HG02798 (cell line): ENCODE data around the gene TBCD.

ENCODE experiments used
- ATAC-seq: cut with Tn5 transposase; IDR thresholded peaks from one replicate; pipeline ENCODE4 v1.9.1; 2021; ENCODE audit warnings: mild to moderate bottlenecking; ENCODE audit not compliant: unreplicated experiment, poor library complexity

Gene TBCD

GRCh38 chr17:82876602-82877379 lies 124.9 kb downstream of the TBCD start:
- no peak for ATAC-seq

- no peak for ATAC-seq
These were observed 126.7 kb downstream of the TBCD start for GRCh38 chr17:82878527-82878926.

- ATAC-seq = no peak
These were observed 127.4 kb downstream of the TBCD start for GRCh38 chr17:82879241-82879640.

DNA sequence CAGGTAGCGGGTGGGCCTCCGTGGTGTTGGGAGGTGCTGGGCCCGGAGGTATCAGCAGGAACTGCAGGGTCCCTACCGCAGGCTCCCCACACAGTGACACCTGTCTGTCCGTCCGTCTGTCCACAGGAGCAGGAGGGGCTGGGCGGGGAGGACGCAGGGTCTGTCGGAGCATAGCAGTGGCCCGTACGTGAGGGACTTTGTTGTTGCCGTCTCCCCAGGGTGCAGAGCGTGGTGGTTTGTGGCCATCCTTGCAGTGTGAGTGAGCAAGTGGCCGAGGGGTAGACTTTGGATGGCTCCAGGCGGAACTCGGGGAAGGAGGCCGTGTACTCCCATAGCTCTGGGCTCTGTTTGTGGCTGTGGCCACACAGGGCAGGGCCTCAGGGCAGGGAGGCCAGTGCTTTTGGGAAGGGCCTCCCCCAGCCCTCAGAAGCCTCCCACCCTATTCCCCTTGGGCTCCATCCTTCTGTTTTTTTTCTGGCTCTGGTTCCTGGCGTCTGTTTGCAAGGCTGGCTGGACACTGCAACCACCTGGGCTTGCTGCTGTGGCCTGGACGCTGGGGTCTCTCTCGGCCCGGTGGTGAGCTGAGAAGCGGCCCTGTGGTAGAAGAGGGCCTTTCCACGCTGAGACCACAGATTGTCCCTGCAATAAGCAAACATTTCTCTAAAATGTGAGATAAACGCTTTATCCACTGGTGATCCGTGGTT lies 128.9 kb downstream of the TBCD start:
- no peak for ATAC-seq

GRCh38 chr17:82881324-82881823 lies 129.5 kb downstream of the TBCD start:
- ATAC-seq = no peak

DNA sequence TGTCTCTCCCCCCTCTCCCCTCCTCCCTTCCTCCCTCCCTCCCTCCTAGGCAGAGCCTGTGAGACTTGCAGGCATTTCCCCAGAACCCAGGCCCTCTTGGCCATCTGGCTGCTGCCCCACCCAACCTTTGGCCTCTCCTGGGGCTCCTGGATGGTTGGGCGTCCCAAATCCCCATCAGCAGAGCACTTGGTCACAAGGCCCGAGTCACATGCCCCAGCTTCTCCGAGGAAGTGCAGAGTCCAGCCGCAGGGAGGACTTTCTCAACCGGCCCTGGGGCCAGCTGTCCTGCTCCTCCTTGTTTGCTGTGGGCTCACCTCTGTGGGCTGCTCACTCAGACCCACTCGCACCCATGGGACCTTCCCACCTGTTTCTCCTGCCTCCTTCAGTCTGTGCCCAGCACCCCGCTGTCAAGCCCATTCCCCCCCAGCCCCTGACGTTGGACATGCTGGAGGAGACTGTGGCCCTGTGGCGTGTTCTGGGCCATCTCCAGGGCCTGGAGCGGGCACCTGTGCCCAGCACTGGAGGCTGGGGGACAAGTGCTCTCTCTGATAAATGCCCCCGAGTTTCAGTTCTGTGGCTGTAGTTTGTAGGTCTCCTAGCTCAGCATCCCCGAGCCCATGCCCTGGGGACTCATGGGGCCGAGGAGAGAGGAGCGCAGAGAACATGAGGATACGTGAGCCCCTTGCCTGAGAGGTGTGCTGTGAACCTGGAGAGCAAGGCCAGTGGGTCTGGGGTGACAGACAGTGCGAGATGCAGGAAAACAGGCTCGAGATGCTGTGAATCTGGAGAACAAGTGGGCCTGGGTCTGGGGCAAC lies 130.2 kb downstream of the TBCD start:
- ATAC-seq = no peak

GRCh38 chr17:82882715-82883418 lies 131.0 kb downstream of the TBCD start:
- ATAC-seq = no peak

GRCh38 chr17:82883419-82884031 lies 131.7 kb downstream of the TBCD start:
- ATAC-seq = no peak

DNA sequence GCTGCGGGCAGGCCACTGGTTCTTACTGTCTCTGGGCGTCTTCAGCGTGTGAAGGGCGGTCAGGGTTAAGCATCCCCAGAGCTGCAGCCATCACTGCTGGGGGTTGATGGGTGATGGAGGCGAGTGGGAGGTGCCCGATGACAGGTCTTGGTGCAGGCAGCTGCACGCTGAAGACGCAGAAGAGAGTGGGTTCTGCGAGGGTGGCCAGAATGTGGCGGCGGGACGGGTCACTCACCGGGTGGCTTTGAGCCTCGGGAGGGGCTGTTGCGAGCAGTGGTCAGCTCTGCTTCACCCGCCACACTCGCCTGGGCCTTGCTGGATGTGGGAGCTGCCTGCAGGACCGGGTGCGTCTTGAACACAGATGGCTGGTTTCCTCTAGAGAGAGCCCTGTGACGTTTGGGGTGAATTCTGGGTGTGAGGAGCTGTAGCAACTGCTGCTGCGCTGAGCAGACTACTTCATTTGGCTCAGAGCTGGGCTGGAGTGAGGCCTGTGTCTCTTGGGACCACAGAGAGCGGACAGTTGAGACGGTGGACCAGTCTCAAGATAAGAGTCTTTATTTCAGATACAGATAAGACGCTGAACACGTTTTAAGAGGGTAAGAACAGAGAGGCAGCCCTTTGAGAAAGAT lies 132.6 kb downstream of the TBCD start:
- ATAC-seq = no peak

DNA sequence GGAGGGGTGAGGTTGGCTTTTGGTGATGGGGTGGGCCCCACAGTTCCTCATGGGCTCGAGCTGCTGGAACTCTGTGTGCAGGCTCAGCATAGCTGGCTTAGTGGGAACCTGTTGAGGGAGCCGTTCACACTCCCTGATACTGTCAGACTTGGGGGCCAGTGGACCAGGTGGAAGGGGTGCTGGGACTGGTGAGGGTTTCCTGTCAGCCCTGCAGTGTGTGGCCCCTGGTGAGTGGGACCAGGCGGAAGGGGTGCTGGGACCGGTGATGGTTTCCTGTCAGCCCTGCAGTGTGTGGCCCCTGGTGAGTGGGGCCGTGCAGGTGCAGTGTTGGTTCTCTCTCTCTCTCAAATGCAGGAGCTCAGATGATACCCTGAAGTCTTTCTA lies 133.1 kb downstream of the TBCD start:
- no peak for ATAC-seq

DNA sequence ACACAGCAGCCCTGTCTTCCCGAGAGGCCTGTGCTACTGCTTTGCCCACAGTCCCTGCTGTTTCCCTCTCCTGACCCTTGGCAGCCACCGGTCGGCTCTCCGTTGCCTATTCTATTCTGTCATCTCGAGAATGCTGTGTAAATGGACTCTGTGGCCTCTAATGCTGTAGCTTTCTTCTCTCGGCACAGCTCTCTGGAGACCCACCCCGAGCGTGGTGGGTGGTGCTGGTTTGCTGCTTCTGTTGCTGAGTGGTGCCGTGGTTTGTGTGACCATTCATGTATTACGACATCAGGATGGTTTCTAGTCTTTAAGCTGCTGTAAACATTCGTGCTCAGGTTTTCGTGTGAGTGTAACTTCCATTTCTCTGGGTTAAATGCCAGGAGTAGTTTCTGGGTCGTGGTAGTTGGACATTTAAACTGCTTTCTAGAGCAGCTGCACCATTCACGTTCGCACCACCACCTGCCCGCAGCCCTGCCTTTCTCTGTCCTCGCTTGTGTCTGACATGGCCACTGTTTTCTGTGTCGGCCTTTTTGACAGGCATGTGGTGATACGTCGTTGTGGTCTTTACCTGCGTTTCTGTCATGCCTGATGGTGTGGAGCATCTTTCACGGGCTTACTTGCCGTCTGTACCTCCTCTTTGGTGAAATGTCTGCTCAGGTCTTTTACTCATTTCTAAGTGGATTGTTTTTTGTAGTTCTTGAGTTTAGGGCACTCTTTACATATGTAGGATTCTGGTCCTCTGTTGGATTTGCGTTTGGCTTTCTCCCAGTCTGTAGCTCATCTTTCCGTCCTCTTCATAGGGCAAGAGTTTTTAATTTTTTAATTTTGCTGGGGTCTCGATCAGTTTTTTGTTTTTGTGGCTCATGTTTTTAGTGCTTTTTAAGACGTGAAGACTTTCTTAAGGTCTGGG lies 135.6 kb downstream of the TBCD start:
- no peak for ATAC-seq

GRCh38 chr17:82888583-82889495 lies 137.0 kb downstream of the TBCD start:
- ATAC-seq = no peak

DNA sequence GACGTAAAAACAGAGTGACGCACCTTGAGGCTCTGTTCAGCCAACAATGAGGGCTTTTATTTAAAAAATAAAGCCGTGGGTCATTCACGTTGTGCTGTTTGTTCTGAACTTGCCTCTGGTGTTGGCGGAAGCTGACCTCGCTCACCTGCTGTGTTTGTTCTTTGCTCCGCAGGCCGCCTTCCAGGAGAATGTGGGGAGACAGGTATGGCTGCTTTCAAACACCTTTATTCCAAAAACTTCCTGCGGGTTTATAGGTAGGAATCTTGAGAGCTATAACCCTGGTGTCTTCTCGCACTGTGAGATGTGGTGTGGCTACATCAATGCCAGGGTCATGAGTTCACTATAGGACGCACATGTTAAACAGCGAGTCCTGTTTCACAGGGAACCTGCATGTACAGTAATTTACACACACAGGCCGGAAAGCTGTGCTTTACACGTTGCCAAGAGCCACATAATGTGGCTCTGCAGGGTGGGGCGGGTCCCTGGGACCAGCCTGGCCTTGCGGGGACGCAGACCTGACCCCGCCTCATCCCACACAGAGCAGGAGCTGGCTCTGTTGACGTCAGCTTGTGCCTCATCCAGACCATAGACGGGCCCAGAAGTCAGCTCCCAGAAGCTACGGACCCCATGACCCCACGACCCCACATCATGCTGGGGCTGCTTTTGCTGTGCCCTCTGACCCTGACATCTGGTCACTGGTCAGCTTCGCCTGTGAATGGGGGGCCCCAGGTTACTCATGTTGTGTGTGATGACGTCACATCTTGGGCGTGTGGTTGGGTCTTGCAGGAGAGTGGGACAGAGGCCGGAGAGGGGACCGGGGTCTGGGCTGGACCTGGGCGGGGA lies 137.9 kb downstream of the TBCD start:
- no peak for ATAC-seq

DNA sequence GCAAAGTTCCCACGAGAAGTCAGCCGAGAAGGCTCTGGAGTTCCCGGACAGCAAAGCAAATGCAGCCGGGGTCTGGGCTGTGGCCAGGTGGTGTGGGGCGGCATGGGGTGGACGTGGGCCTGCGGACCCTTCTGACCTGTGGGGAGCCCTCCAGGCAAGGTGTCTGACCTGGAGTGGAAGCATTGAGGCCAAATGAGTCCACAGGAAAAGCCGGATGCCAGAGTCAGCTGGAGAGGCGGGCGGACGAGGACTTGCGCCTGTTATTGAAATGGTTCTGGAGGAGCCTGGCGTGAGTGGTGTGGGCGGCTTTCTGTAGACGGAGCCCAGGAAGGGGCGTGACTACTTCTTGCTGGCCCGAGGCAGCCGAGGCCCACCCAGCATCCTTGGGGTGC lies 138.5 kb downstream of the TBCD start:
- no peak for ATAC-seq

DNA sequence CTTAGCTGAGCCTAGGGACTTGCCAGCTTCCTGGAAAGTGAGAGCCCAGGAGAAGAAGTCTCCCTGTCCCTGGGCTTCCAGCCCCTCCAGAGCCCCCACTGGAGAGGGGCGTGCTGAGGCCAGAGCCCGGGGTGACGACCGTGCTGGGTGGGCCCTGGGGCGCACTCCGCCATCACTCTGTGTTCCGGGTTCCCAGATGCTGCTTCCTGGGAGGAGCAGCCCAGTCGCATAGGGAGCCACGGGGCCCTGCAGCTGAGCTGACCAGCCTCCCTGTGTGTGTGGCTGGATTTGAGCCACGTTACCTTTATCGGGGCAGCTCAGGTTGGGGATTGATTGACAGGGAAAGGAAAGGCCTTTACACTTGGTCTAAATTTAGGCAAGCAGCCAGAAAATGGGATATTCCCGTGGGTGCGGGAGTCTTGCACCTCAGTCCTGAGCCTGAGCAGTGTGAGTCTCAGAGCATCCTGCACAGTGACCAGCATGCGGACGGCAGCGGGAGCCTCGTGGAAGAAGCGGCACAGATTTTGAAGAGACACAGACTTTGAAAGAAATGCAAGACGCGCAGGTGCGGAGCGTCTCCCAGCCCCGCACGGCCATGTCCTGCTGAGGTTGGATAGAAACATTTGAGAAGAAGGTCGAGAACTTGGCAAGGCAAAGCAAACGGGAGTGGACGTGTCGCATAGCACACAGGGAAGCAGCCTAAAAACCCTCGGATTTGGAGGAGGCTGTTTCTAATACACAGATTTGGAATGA lies 139.2 kb downstream of the TBCD start:
- no peak for ATAC-seq

DNA sequence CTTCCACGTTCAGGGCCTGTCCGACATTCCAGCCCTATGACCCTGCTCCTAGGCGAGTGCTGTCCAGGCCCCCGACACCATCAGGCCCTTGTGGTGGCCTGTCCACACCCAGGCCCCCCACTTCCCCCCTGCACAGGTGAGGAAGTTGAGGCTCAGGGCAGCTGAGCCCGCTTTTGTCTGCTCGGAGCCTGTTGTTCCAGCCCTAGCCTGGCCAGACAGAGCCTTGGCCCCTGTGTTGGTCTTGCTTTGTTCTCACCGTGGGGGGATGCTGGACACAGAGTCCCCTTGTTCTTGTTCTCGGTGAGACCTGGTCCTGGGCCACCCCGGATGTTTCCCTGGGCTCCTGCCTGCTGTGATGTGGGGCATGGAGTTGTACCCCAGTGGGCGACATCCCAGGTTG lies 140.0 kb downstream of the TBCD start:
- ATAC-seq = no peak
